GM18499 (cell line): ENCODE data around the gene PRSS2.

Source experiments
- ATAC-seq: cut with Tn5 transposase; IDR thresholded peaks from one replicate; pipeline ENCODE4 v1.9.1; 2021; ENCODE audit warnings: moderate number of reproducible peaks; ENCODE audit not compliant: insufficient read depth, unreplicated experiment

PRSS2 gene

GRCh38 chr7:142817506-142817905, 46.7 kb downstream of the PRSS2 start:
- ATAC-seq = no peak

GRCh38 chr7:142819530-142819929, 48.8 kb downstream of the PRSS2 start:
- no peak for ATAC-seq

GRCh38 chr7:142822714-142823113, 51.9 kb downstream of the PRSS2 start:
- ATAC-seq = no peak
